HepG2 (cell line): ENCODE results near the gene PARN. TPM values are rescaled to one million over a fixed set of nuclear protein-coding genes. Genes with fewer than 3 reads are reported as not detected.

Source experiments
- GATAD1 ChIP-seq: IDR thresholded peaks from 2 replicates; pipeline ENCODE4 v1.6.1; 2016; ENCODE audit warnings: missing genetic modification reagents, missing compliant biosample characterization
- JUND ChIP-seq: sonication (generic); formaldehyde crosslinking; IDR thresholded peaks from 2 replicates; pipeline ENCODE4 v1.8.0; 2022; ENCODE audit warnings: mild to moderate bottlenecking, missing genetic modification reagents
- KAT8 ChIP-seq: IDR thresholded peaks from 2 replicates; pipeline ENCODE4 v1.6.1; 2016; ENCODE audit warnings: missing genetic modification reagents, missing compliant biosample characterization
- KMT2B ChIP-seq: IDR thresholded peaks from 2 replicates; pipeline ENCODE4 v1.6.1; 2016; ENCODE audit warnings: missing genetic modification reagents, missing compliant biosample characterization
- NFKBIZ ChIP-seq: IDR thresholded peaks from 2 replicates; pipeline ENCODE4 v1.6.1; 2018; ENCODE audit warnings: missing genetic modification reagents, missing compliant biosample characterization
- SPEN ChIP-seq: sonication (generic); formaldehyde crosslinking; IDR thresholded peaks from 2 replicates; pipeline ENCODE4 v1.5.1; 2020; ENCODE audit warnings: low read depth, mild to moderate bottlenecking, missing genetic modification reagents
- TEAD3 ChIP-seq: optimal IDR thresholded peaks from 2 replicates; pipeline ENCODE3; 2016; ENCODE audit warnings: borderline replicate concordance
- YEATS2 ChIP-seq: sonication (generic); formaldehyde crosslinking; IDR thresholded peaks from 2 replicates; pipeline ENCODE4 v1.4.0; 2020; ENCODE audit warnings: missing genetic modification reagents, borderline replicate concordance
- YY1 ChIP-seq: IDR thresholded peaks from 2 replicates; pipeline ENCODE4 v1.6.1; 2011; ENCODE audit warnings: low read length, low read depth, moderate library complexity, mild to moderate bottlenecking; ENCODE audit not compliant: insufficient read depth, insufficient replicate concordance
- ZBTB38 ChIP-seq: sonication (generic); formaldehyde crosslinking; IDR thresholded peaks from 2 replicates; pipeline ENCODE4 v1.5.1; 2020; ENCODE audit warnings: mild to moderate bottlenecking, missing genetic modification reagents
- ZNF124 ChIP-seq: sonication (generic); formaldehyde crosslinking; IDR thresholded peaks from 2 replicates; pipeline ENCODE4 v1.4.0; 2020; ENCODE audit warnings: missing genetic modification reagents
- ZNF460 ChIP-seq: sonication (generic); formaldehyde crosslinking; IDR thresholded peaks from 2 replicates; pipeline ENCODE4 v1.5.1; 2020; ENCODE audit warnings: missing genetic modification reagents, mild to moderate bottlenecking, borderline replicate concordance
- polyA plus RNA-seq, 8 experiments: library from polyadenylated mRNA; depleted of rRNA in 3 of 8; stranded (reverse) in 7 of 8; unstranded in 1 of 8; fragments of >200 nt; fragmentation: Illumina TruSeq in 4 of 8; extraction: Trizol in 4 of 8; gene quantifications; 2 replicates each; pipeline versions ENCODE4 v1.2.1 to v1.2.3, GENCODE V29; 2011 to 2016; ENCODE audit warnings: low read depth in 4 of 8, missing spikeins in 1 of 8, mixed read lengths in 1 of 8; ENCODE audit not compliant: insufficient read depth in 1 of 8
- total RNA-seq, 5 experiments: library from RNA; depleted of rRNA; stranded (reverse); fragments of >200 nt; fragmentation: Illumina TruSeq; extraction: Trizol; gene quantifications; 2 replicates each; pipeline ENCODE4 v1.2.3, GENCODE V29; 2016; ENCODE audit warnings: low read depth in 1 of 5
- TF ChIP-seq, protein P1 (sequence below): IDR thresholded peaks from 2 replicates; pipeline ENCODE4 v1.6.1; 2016; ENCODE audit warnings: low read depth, missing genetic modification reagents, missing compliant biosample characterization
- TF ChIP-seq, protein P2 (sequence below): sonication (generic); formaldehyde crosslinking; IDR thresholded peaks from 2 replicates; pipeline ENCODE4 v1.5.1; 2020; ENCODE audit warnings: missing genetic modification reagents, mild to moderate bottlenecking, borderline replicate concordance
- TF ChIP-seq, protein P3 (sequence below), 2 experiments: sonication (generic) in 1 of 2; formaldehyde crosslinking in 1 of 2; IDR thresholded peaks; 2 replicates each; pipeline versions ENCODE4 v1.4.0 to v1.6.1; 2016 to 2020; ENCODE audit warnings: borderline replicate concordance in 1 of 2, low read depth in 1 of 2, mild to moderate bottlenecking in 1 of 2, missing genetic modification reagents in 1 of 2

The PARN gene
- total and polyA plus RNA-seq, 2 of the 13 experiments (the other 11 are each of a cell fraction or from before 2014, with no cell fraction given), result 13.3 to 47.6 TPM

DNA sequence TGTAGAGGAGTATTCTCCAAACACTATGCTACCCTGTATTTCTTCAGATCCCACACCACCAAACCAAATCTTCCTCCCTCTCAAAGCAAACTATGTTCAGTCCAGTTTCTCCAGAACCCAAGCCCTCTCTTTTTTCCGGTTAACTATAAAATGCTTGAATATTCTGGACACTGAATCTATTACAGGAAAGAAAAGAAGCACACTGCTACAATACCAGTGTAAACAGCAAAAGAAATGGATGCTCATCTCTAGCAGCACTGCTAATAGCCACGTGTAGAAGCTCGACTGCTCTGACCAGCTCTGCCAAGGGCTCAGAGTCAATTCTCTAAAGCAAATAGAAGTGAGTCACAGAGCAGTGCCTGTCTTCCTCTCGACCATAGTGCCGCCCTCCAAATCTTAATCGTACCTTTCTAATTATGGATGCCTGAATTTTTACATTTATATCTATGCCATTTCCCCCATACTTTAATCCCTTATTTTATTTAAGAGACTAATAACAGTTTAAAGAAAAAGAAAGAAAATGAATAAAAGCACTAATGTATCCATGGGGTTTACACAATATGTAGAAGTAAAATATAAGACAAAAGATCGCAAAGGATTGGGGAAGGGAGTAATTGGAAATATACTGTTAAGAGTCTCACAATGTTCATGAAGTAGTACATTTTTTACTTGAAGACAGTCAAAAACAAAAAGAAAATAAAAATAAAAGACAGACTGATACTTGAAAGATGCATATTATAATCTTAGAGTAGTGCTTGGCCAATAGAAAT lies 154.5 kb downstream of the PARN start (continued):
- TF ChIP-seq YEATS2 (CRISPR knock-in tag), result peak; percentile 56; the same call in 1 of the 2 replicates
- TF ChIP-seq ZNF460 (CRISPR knock-in tag), result no peak
- peak; percentile 39; the same call in 1 of the 2 replicates for TF ChIP-seq GATAD1 (CRISPR knock-in tag)
- TF ChIP-seq TEAD3, result peak; percentile 22
- peak; percentile 52; the same call in 1 of the 2 replicates for TF ChIP-seq KMT2B
- TF ChIP-seq JUND, result 0 out of 2 replicates have a peak, but pooled peaks have one; percentile 29
- TF ChIP-seq KAT8 (CRISPR knock-in tag), result peak; percentile 51; the same call in 1 of the 2 replicates
- TF ChIP-seq ZBTB38 (CRISPR knock-in tag), result no peak
- TF ChIP-seq, protein P1, sequence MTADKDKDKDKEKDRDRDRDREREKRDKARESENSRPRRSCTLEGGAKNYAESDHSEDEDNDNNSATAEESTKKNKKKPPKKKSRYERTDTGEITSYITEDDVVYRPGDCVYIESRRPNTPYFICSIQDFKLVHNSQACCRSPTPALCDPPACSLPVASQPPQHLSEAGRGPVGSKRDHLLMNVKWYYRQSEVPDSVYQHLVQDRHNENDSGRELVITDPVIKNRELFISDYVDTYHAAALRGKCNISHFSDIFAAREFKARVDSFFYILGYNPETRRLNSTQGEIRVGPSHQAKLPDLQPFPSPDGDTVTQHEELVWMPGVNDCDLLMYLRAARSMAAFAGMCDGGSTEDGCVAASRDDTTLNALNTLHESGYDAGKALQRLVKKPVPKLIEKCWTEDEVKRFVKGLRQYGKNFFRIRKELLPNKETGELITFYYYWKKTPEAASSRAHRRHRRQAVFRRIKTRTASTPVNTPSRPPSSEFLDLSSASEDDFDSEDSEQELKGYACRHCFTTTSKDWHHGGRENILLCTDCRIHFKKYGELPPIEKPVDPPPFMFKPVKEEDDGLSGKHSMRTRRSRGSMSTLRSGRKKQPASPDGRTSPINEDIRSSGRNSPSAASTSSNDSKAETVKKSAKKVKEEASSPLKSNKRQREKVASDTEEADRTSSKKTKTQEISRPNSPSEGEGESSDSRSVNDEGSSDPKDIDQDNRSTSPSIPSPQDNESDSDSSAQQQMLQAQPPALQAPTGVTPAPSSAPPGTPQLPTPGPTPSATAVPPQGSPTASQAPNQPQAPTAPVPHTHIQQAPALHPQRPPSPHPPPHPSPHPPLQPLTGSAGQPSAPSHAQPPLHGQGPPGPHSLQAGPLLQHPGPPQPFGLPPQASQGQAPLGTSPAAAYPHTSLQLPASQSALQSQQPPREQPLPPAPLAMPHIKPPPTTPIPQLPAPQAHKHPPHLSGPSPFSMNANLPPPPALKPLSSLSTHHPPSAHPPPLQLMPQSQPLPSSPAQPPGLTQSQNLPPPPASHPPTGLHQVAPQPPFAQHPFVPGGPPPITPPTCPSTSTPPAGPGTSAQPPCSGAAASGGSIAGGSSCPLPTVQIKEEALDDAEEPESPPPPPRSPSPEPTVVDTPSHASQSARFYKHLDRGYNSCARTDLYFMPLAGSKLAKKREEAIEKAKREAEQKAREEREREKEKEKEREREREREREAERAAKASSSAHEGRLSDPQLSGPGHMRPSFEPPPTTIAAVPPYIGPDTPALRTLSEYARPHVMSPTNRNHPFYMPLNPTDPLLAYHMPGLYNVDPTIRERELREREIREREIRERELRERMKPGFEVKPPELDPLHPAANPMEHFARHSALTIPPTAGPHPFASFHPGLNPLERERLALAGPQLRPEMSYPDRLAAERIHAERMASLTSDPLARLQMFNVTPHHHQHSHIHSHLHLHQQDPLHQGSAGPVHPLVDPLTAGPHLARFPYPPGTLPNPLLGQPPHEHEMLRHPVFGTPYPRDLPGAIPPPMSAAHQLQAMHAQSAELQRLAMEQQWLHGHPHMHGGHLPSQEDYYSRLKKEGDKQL (CRISPR knock-in tag), result no peak
- TF ChIP-seq, protein P2, sequence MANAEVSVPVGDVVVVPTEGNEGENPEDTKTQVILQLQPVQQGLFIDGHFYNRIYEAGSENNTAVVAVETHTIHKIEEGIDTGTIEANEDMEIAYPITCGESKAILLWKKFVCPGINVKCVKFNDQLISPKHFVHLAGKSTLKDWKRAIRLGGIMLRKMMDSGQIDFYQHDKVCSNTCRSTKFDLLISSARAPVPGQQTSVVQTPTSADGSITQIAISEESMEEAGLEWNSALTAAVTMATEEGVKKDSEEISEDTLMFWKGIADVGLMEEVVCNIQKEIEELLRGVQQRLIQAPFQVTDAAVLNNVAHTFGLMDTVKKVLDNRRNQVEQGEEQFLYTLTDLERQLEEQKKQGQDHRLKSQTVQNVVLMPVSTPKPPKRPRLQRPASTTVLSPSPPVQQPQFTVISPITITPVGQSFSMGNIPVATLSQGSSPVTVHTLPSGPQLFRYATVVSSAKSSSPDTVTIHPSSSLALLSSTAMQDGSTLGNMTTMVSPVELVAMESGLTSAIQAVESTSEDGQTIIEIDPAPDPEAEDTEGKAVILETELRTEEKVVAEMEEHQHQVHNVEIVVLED, result no peak
- 0 out of 2 replicates have a peak, but pooled peaks have one; percentile 40 for TF ChIP-seq SPEN (CRISPR knock-in tag)
- TF ChIP-seq, protein P3, sequence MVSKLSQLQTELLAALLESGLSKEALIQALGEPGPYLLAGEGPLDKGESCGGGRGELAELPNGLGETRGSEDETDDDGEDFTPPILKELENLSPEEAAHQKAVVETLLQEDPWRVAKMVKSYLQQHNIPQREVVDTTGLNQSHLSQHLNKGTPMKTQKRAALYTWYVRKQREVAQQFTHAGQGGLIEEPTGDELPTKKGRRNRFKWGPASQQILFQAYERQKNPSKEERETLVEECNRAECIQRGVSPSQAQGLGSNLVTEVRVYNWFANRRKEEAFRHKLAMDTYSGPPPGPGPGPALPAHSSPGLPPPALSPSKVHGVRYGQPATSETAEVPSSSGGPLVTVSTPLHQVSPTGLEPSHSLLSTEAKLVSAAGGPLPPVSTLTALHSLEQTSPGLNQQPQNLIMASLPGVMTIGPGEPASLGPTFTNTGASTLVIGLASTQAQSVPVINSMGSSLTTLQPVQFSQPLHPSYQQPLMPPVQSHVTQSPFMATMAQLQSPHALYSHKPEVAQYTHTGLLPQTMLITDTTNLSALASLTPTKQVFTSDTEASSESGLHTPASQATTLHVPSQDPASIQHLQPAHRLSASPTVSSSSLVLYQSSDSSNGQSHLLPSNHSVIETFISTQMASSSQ (IDR thresholded peaks at IDR 0.05; ENCODE audit: low read depth), result no peak
- TF ChIP-seq, protein P3 (CRISPR knock-in tag; IDR thresholded peaks at IDR 0.05; ENCODE audit: borderline replicate concordance), result no peak
- TF ChIP-seq NFKBIZ (CRISPR knock-in tag), result 0 out of 2 replicates have a peak, but pooled peaks have one; percentile 45
- TF ChIP-seq YY1, result peak; percentile 42
- peak; percentile 40; the same call in 1 of the 2 replicates for TF ChIP-seq ZNF124 (CRISPR knock-in tag)
